Stimulated activated CD8-positive, alpha-beta memory T cell treated with anti-CD3 and anti-CD28 coated beads, Interleukin-2, amount 100 ng/mL, for 1 hour (primary cell): ENCODE data around the gene HS1BP3.

Source experiments
- DNase-seq, 2 donors: peaks; one replicate each; pipeline ENCODE4 v3.0.0-alpha.2; 2020; ENCODE audit warnings: low read depth in 2 of 2

HS1BP3 gene

GRCh38 chr2:20645761-20646160, 5.1 kb downstream of the HS1BP3 start:
- DNase-seq = no peak

- no peak for DNase-seq
Observed at GRCh38 chr2:20645301-20645701, 5.6 kb downstream of the HS1BP3 start.

GRCh38 chr2:20643826-20644225, 7.1 kb downstream of the HS1BP3 start:
- DNase-seq = no peak

GRCh38 chr2:20643060-20643459, 7.8 kb downstream of the HS1BP3 start:
- no peak for DNase-seq

GRCh38 chr2:20642055-20642971, 8.6 kb downstream of the HS1BP3 start:
- DNase-seq = peak; percentile 43 to 56

GRCh38 chr2:20641123-20641985, 9.5 kb downstream of the HS1BP3 start:
- no peak for DNase-seq

- no peak for DNase-seq
Observed at GRCh38 chr2:20640411-20641122, 10.3 kb downstream of the HS1BP3 start.

- no peak for DNase-seq
Observed at GRCh38 chr2:20638646-20639430, 12.1 kb downstream of the HS1BP3 start.

- DNase-seq = no peak
Observed at GRCh38 chr2:20638014-20638413, 12.9 kb downstream of the HS1BP3 start.

- no peak for DNase-seq
Observed at GRCh38 chr2:20637147-20637546, 13.8 kb downstream of the HS1BP3 start.

GRCh38 chr2:20635675-20636584, 15.0 kb downstream of the HS1BP3 start:
- no peak for DNase-seq

- DNase-seq = no peak
Observed at GRCh38 chr2:20635113-20635510, 15.8 kb downstream of the HS1BP3 start.

- no peak for DNase-seq
Observed at GRCh38 chr2:20634507-20635112, 16.3 kb downstream of the HS1BP3 start.

GRCh38 chr2:20633794-20634506, 16.9 kb downstream of the HS1BP3 start:
- no peak for DNase-seq

- DNase-seq = no peak
Observed at GRCh38 chr2:20633001-20633400, 17.9 kb downstream of the HS1BP3 start.

GRCh38 chr2:20632446-20632990, 18.4 kb downstream of the HS1BP3 start:
- no peak for DNase-seq

GRCh38 chr2:20631617-20632307, 19.1 kb downstream of the HS1BP3 start:
- DNase-seq = no peak

- DNase-seq = no peak
Observed at GRCh38 chr2:20630967-20631366, 19.9 kb downstream of the HS1BP3 start.
